ENCODE data around the gene GJA4. TPM values are rescaled to one million over a fixed set of nuclear protein-coding genes. Genes with fewer than 3 reads are reported as not detected.

GJA4 gene
- total RNA-seq (2014; rRNA removed; shearing (Covaris generic)), result not detected in 2 replicates

DNA sequence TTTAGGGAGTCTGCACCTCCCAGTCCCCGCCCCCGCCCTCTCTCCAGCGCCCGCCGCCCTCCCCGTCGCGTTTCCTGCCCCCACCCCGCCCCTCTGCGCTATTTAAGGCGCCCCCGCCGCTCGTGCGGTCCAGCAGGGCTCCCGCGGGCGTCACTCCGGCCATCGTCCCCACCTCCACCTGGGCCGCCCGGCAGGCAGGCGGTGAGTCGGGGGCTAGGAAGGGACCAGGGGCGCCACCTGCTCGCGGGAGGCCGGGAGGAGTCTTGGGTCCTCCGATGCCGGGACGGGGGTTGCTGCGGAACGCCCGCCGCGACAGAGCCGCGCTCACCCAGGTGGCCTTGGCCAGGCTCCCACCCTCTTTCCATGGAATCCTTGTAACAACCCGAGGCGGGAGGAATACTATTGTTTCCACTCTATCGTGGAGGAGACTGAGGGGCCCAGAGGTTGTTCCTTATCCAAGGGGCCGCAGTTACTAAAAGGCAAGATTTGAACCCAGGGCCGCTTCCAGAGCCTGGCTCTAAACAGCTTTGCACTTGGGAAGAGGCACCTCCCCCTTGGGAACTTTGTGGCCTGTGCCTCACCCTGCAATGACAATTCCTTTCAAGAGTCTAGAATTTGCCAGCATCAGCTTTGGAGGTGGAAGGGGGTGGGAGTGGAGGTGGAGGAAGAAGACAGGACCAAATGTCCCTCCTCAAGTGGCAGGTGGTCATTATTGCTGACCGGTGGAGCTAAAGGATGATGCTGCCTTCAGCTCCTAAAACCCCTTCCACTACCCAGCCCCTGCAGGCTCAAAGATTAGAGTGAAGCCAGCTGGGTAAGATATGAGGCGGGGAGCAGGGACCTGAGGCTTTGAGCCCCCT is at the start of gene GJA4:
TSS of gene GJA4 (plus strand) at position 132 of the 860 bp plus-strand sequence. CDS start 1,215 bp downstream, outside the sequence.
- DNase-seq (ENCODE audit: low spot score), result no peak
- in situ Hi-C loops (cut with HindIII; ENCODE audit: low sequenced_read_pairs), result no loop called here

DNA sequence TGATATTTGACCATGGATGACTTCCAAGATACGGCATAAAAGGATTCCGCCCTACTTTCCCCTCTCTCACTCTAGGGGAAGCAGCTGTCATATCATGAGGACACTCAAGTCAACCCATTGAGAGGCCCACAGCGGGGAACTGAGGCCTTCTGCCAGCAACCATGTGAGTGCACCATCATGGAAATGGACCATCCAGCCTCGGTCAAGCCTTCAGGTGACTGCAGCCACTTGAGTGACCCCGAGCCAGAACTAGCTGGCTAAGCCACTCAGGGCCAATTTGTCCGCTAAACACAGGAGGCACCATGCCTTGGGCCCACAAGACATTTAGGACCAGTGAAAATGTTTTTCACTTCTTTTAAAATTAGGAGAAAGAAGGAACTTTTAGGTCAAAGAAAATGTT is 49.0 kb upstream of the GJA4 start:
- in situ Hi-C loops (cut with HindIII; ENCODE audit: low sequenced_read_pairs), result no loop called here
- no peak for DNase-seq (ENCODE audit: low spot score)

DNA sequence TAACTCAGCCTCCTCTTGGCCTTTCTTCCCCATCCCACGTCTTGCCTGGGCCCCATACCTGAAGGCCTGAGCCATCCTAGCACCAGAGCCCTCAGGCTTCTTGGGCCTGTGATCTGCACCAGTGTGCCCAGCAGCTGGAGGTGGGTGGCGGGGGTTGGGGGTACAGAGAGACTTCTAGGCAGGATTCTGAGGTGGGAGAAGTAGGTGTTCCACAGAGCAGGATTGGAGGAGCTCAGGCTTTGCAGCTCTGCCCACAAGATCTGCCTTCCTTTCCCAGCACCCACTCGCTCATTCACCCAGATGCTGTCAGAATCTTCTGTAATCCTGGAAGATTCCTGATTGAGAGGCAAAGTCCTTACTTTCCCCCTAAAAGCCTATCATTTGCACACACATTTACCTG is 47.9 kb upstream of the GJA4 start:
- in situ Hi-C loops (cut with HindIII; ENCODE audit: low sequenced_read_pairs), result no loop called here
- DNase-seq (ENCODE audit: low spot score), result no peak

DNA sequence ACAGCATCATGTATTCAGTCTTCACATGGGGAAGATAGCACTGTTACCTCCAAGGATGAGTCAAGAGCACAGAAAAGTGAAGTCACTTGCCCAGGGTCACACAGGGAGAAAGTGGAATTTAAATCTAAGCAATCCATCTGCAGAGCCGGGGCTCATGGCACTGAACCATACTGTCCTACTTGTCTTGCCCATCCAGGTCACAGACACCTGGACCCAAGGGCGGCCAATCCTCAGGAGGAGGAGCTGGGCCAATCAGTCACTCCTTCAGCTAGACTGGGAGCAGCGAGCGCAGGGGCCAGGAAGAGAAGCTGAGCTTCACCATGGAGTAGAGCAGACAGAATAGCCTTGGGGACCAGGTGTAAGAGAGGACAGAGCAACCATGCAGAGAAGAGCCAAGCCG is 47.1 kb upstream of the GJA4 start:
- in situ Hi-C loops (cut with HindIII; ENCODE audit: low sequenced_read_pairs), result no loop called here
- no peak for DNase-seq (ENCODE audit: low spot score)

DNA sequence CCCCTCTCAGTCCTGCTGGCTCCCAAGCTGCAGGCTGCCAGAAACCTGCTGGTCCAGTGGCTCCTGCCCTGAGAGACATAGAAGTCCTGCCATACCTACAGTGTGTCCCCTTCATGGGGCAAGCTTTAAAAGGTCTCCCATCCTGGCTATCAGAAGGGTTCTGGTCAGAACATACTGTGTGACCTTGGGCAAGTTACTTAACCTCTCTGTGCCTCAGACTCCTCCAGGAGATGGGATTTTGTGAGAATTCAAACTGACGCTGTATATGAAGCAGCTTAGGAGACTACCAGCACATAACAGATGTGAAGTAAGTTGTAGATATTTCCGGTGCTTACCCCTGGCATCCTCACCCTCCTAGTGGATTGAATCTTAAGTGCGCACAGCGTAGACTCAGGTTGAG is 46.7 kb upstream of the GJA4 start:
- in situ Hi-C loops (cut with HindIII; ENCODE audit: low sequenced_read_pairs), result no loop called here
- no peak for DNase-seq (ENCODE audit: low spot score)

DNA sequence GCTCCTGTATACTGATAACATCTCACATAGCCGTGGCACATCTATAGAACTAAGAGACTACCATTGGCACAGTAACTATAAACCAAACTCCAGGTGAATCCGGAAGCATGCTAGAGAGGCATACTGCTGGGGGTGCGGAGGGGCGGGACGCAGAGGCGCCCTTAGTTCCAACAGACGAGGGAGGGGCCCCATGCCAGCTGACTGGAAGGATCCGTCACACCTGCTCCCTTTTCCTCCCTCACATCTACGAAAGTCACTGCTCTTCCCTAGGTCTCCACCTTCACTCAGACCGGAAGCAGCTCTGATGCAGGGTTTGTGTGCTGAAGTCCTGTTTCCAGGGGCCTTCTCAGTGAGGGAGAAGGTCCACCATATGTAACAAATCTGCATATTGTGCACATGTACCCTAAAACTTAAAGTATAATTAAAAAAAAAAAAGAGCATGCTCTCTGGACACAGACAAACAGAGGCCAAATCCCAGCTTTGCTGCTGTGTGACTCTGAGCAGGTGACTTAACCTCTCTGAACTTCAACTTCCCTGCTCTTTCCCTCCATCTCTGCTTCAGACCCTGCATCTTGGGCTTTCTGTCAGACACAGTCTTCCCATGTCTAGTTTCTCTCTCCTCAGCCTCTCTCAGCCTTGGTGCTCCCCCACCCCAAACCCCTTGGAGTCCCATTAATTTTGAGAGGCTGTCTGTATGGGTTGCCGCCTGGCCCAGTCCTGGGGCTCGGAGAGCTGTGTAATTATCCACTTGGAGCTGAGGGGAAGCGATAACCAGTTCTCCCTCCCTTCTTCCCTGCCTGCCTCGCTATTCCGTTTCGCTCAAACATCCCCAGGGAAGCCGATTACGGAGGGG is 45.8 kb upstream of the GJA4 start:
- DNase-seq (ENCODE audit: low spot score), result no peak
- in situ Hi-C loops (cut with HindIII; ENCODE audit: low sequenced_read_pairs), result no loop called here

DNA sequence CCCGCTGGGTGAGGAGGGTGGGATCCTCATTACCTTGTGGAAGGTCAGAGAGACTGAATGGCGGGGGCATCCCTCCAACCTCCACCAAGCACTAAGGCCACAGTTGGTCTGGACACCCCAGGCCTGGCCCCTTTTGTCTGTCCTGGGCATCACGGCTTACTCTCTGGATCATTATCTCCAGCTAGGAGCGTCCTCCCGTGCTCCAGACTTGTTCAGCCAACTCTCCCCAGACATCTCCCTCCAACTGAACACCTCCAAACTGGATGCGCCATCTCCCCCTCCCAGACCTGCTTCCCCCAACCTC is 45.2 kb upstream of the GJA4 start:
- in situ Hi-C loops (cut with HindIII; ENCODE audit: low sequenced_read_pairs), result no loop called here
- no peak for DNase-seq (ENCODE audit: low spot score)

DNA sequence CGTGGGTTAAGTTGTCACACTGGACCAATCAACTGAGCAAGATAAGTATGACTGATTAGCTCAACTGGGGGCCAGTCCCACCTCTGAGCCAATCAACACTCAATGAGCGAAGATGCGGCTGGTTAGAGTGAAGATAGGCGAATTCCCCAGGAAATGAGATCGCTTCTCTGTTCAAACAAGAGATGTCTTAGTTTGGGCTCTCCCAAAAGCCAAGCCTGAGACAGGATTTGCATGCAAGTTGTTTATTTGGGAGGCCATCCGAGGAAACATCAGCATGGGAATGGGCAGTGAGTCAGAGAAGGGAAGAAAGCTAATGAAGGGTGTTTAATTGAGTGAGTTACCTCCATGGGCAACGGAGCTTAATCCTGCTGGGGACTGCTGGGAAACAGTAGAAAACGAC is 42.8 kb upstream of the GJA4 start:
- DNase-seq (ENCODE audit: low spot score), result no peak
- in situ Hi-C loops (cut with HindIII; ENCODE audit: low sequenced_read_pairs), result no loop called here

DNA sequence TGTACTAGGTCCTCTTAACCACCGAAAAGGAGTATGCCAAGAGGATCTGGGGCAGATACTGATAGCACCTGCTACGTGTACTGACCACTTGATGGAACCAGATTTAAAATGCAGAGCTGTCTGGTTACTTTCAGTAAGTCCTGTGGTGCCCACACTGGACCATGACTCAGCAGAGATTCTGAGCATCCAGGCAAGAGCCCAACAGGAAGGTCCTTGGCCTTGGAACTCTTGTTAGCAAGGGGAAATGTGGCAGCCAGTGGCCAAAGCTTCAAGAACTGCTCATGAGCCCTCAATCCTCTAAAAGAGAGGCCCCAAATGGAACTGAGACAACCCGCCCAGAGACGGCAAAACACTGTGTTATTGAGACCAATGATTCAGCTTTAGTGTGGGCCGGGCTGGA is 42.2 kb upstream of the GJA4 start:
- in situ Hi-C loops (cut with HindIII; ENCODE audit: low sequenced_read_pairs), result no loop called here
- DNase-seq (ENCODE audit: low spot score), result no peak

DNA sequence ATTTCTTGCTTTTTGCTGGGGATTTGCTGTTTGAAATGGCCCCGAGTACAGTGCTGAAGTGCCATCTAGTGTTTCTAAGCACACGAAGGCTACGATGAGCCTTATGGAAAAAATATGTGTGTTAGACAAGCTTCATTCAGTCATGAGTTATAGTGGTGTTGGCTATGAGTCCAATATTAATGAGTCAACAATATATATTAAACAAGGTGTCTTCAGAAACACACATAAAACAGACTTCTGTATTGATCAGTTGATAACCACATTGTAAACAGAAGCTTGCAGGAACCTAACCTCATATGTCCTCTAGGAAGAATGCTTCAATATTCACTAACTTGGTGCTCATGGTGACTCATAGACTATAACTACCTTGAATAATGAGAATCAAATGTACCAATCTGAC is 39.6 kb upstream of the GJA4 start:
- DNase-seq (ENCODE audit: low spot score), result no peak
- in situ Hi-C loops (cut with HindIII; ENCODE audit: low sequenced_read_pairs), result no loop called here

DNA sequence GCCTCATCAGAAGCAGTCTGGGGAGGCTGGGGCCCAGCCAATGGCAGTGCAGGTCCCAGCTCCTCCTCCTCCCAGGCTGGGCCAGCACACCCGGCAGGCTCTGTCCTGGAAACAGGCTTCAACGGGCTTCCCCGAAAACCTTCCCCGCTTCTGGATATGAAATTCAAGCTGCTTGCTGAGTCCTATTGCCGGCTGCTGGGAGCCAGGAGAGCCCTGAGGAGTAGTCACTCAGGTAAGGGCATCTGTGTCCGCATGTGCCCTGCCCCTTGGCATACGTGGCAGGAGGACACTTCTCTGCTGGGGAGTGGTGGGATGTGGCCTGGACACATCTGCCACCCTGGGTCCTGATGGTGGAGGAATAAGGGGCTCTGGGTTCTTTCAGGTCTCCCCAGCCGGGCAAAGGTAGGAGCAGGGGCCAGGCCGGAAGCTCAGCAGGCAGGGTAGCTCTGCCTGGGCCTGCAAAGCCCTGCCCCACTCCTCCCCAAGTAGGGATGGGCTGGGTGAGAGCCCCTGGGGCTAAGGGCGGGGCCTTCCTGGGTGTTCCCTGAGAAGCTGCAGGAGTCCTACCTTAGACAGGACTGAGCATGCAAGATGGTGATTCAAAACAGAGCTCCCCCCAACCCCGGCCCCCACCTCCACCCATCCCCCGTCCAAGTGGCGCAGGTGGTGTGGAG is 37.7 kb upstream of the GJA4 start, which contains the start of gene GJB5:
TSS of gene GJB5 (plus strand) at position 84 of the 674 bp plus-strand sequence. CDS start 2,284 bp downstream, outside the sequence.
- no peak for DNase-seq (ENCODE audit: low spot score)
- in situ Hi-C loops (cut with HindIII; ENCODE audit: low sequenced_read_pairs), result no loop called here

DNA sequence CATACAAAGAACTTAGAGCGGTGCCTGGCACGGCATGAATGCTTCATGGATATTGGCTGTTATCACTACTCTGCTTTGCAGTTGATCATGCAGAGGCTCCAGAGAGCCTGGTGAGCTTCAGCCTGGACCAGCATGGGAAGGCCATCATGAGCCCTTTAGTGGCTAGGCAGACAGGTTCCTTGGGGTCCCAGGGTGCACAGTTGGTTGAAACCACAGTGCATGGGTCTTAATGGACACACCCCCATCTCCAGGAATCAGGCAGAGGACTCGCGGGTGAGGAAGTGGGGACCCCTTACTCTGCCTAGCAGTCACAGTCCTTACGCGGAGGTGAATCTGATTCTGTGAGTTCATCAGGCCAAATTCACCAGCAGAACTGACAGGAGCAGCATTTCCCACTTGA is 36.8 kb upstream of the GJA4 start:
- no peak for DNase-seq (ENCODE audit: low spot score)
- in situ Hi-C loops (cut with HindIII; ENCODE audit: low sequenced_read_pairs), result no loop called here

DNA sequence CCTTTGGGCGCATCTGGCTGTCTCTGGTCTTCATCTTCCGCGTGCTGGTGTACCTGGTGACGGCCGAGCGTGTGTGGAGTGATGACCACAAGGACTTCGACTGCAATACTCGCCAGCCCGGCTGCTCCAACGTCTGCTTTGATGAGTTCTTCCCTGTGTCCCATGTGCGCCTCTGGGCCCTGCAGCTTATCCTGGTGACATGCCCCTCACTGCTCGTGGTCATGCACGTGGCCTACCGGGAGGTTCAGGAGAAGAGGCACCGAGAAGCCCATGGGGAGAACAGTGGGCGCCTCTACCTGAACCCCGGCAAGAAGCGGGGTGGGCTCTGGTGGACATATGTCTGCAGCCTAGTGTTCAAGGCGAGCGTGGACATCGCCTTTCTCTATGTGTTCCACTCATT is 35.4 kb upstream of the GJA4 start:
- DNase-seq (ENCODE audit: low spot score), result no peak
- in situ Hi-C loops (cut with HindIII; ENCODE audit: low sequenced_read_pairs), result no loop called here

DNA sequence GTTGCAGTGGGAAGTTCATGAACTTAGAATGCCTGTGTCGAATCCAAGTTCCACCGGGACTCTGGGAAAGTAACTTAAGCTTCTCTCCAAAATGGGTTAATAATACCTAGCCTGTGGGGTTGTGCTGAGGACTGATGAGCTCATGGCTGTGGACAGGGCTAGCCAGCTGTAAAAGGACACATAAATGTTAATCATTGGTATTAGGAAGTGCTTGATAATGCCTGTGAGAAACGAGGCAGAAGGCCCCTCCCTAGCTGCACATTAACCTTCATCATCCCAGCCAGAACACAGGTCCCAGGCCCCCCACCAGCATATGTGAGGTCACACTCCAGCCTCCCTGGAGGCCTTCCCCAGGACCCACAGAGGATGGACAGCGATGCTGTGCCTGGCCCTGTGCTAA is 34.0 kb upstream of the GJA4 start:
- in situ Hi-C loops (cut with HindIII; ENCODE audit: low sequenced_read_pairs), result no loop called here
- DNase-seq (ENCODE audit: low spot score), result no peak

DNA sequence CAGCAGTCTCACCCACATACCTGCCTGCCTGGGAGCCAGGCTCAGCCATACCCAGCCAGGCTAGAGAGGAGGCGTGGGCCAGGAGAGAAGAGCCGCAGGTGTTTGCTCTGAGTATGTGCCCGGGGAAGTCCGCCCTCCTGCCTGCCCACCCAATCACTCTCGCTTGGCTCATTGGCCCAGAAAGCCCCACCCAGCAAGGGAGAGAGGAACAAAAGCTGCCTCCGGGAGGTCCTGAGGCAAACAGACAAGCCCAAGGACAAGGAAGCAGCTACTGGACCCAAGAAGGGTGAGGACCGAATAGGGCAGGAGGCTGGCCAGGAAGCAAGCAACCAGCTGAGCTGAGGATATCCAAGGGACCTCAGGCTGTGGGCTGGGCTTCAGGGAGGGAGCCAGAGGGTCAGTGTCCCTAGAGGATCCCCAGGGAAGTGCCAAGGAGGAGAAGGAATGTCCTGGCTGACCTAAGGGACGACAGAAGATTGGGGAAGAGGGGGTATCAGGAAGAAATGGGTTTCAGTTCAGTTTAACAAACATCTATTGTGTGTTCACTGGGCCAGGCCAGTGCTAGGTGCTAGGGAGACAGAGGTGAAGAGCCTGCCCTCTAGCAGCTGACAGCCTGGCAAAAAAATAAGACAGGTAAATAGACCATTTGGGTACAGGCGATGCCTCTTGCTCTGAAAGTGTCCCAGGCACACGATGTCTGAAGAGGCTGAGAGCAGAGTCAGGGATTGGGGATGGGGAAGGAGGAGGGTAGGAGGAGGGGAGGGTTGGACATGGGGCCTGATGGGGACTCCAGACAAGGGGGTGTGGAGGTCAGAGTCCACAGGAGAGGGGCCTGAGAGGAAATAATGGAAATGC is 33.1 kb upstream of the GJA4 start, which contains the start of gene GJB4:
TSS of gene GJB4 (plus strand) at position 238 of the 855 bp plus-strand sequence. CDS start 1,515 bp downstream, outside the sequence.
- no peak for DNase-seq (ENCODE audit: low spot score)
- in situ Hi-C loops (cut with HindIII; ENCODE audit: low sequenced_read_pairs), result no loop called here

DNA sequence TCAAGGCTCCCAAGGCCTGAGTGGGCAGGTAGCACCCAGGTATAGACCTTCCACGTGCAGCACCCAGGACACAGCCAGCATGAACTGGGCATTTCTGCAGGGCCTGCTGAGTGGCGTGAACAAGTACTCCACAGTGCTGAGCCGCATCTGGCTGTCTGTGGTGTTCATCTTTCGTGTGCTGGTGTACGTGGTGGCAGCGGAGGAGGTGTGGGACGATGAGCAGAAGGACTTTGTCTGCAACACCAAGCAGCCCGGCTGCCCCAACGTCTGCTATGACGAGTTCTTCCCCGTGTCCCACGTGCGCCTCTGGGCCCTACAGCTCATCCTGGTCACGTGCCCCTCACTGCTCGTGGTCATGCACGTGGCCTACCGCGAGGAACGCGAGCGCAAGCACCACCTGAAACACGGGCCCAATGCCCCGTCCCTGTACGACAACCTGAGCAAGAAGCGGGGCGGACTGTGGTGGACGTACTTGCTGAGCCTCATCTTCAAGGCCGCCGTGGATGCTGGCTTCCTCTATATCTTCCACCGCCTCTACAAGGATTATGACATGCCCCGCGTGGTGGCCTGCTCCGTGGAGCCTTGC is 31.5 kb upstream of the GJA4 start:
- in situ Hi-C loops (cut with HindIII; ENCODE audit: low sequenced_read_pairs), result no loop called here
- DNase-seq (ENCODE audit: low spot score), result no peak

DNA sequence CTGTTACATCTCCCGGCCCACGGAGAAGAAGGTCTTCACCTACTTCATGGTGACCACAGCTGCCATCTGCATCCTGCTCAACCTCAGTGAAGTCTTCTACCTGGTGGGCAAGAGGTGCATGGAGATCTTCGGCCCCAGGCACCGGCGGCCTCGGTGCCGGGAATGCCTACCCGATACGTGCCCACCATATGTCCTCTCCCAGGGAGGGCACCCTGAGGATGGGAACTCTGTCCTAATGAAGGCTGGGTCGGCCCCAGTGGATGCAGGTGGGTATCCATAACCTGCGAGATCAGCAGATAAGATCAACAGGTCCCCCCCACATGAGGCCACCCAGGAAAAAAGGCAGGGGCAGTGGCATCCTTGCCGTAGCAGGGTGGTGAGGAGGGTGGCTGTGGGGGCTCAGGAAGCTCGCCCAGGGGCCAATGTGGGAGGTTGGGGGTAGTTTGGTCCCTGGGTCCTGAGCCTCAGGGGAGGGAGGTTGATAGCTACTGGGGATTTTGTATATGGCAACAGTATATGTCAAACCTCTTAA is 31.0 kb upstream of the GJA4 start:
- DNase-seq (ENCODE audit: low spot score), result no peak
- in situ Hi-C loops (cut with HindIII; ENCODE audit: low sequenced_read_pairs), result no loop called here

DNA sequence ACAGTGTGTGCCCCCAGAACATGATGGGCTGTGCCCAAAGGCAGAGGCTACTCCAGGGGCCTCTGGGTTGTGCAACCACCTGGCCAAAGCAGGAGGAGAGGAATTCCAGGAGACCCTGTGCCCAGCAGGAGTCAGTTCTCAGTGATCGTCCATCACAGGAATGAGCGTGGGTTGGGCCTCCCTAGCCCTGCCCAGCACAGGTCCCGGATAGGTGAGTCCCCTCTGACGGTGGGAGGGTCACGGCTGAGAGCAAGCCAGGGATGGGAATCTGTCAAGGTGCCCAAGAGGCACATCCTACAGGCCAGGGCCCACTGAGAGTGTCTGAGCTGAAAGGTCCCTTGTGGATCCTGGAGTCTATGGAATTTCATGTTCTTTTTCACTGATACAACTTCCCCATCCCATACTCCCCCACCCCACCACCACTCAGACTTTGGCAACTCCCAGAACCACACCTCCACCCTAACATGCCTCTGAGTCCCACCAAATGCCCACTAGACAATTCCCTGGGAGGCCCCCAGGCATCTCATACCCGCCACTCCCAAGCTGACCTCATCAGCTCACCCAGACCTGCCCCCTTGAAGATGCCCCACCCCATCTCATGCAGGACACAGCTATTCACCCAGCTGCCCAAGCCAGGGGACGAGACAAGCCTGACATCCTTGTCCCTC is 30.2 kb upstream of the GJA4 start:
- no peak for DNase-seq (ENCODE audit: low spot score)
- in situ Hi-C loops (cut with HindIII; ENCODE audit: low sequenced_read_pairs), result no loop called here

All from G401 (cell line).